ENCODE data around the gene HSPA9. TPM values are rescaled to one million over a fixed set of nuclear protein-coding genes. Genes with fewer than 3 reads are reported as not detected.

HSPA9 gene
- total and polyA plus RNA-seq, 2 donors (not counting 1 experiment from before 2014, with no cell fraction given) = 66.5 to 139 TPM

- H3K4me1 ChIP-seq (ENCODE audit: control insufficient read depth in 2 of 2, insufficient read depth in 2 of 2, low read length in 2 of 2) = peaks cover 11 to 13% of the 10 kb centered on the region in 2 donors
- ATAC-seq (ENCODE audit: low read depth) (no peak), DNase-seq (no peak)
- no peak overlapping the region for H3K9ac ChIP-seq (ENCODE audit: low read length)
- Mint-ChIP-seq H3K4me3 (no peak overlapping the region), H3K27ac (no peak overlapping the region), H3K27me3 (peaks cover 35% of the 10 kb centered on the region), H3K4me1 (peaks cover 8% of the 10 kb centered on the region), H3K9me3 (ENCODE audit: insufficient read depth) (no peaks in the 10 kb centered on the region)
- no peaks in the 10 kb centered on the region for H4K20me1 ChIP-seq (ENCODE audit: control insufficient read depth, insufficient read depth, low read length, poor library complexity, severe bottlenecking)
- H3K4me2 ChIP-seq (replicated peaks; ENCODE audit: low read depth, low read length, poor library complexity, severe bottlenecking) = peak overlapping the region; percentile 40
- H3K27me3 ChIP-seq (replicated peaks in 1 of 4; ENCODE audit: control extremely low read depth in 1 of 4, control insufficient read depth in 3 of 4, insufficient read depth in 4 of 4, low read length in 3 of 4) = peaks cover 0 to 30% (median 14%) of the 10 kb centered on the region in 4 experiments
- WGBS (ENCODE audit: insufficient coverage) = 44% methylated on average over 5 of the region's 10 CpGs
- no peak overlapping the region for H3K27ac ChIP-seq (ENCODE audit: low read length in 2 of 2)
- no peak for TF ChIP-seq EZH2 (IDR thresholded peaks at IDR 0.05; ENCODE audit: borderline replicate concordance, insufficient read depth, low read depth, low read length, poor library complexity, severe bottlenecking)
- TF ChIP-seq, protein P1, sequence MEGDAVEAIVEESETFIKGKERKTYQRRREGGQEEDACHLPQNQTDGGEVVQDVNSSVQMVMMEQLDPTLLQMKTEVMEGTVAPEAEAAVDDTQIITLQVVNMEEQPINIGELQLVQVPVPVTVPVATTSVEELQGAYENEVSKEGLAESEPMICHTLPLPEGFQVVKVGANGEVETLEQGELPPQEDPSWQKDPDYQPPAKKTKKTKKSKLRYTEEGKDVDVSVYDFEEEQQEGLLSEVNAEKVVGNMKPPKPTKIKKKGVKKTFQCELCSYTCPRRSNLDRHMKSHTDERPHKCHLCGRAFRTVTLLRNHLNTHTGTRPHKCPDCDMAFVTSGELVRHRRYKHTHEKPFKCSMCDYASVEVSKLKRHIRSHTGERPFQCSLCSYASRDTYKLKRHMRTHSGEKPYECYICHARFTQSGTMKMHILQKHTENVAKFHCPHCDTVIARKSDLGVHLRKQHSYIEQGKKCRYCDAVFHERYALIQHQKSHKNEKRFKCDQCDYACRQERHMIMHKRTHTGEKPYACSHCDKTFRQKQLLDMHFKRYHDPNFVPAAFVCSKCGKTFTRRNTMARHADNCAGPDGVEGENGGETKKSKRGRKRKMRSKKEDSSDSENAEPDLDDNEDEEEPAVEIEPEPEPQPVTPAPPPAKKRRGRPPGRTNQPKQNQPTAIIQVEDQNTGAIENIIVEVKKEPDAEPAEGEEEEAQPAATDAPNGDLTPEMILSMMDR (IDR thresholded peaks at IDR 0.05) = no peak
- no peak overlapping the region for H3K4me3 ChIP-seq (ENCODE audit: control extremely low read depth in 1 of 5, extremely low read depth in 1 of 5, insufficient read depth in 1 of 5, low read depth in 2 of 5, low read length in 4 of 5)
- no peaks in the 10 kb centered on the region for H3K36me3 ChIP-seq (replicated peaks in 1 of 2; ENCODE audit: control extremely low read depth in 1 of 2, control insufficient read depth in 1 of 2, extremely low read depth in 1 of 2, insufficient read depth in 2 of 2, low read length in 1 of 2)
- intact Hi-C loops (cut with micrococcal nuclease) = no loop called here
- H2AFZ ChIP-seq (ENCODE audit: insufficient read depth, low read depth, low read length, poor library complexity, severe bottlenecking) = no peak overlapping the region
- ChIA-PET CTCF (no interaction called here), POLR2A (no interaction called here)
- no peaks in the 10 kb centered on the region for H3K79me2 ChIP-seq (ENCODE audit: control insufficient read depth, insufficient read depth, low read length)
- H3K9me3 ChIP-seq (ENCODE audit: control extremely low read depth in 1 of 3, control insufficient read depth in 2 of 3, insufficient read depth in 1 of 3, low read length in 2 of 3) = no peaks in the 10 kb centered on the region
Observed at GRCh38 chr5:138610415-138610917, 35.3 kb upstream of the HSPA9 start.

GRCh38 chr5:138606378-138607064 is 31.3 kb upstream of the HSPA9 start:
- ChIA-PET CTCF (no interaction called here), POLR2A (interaction anchor here (0.6 kb wide), 1 partner anchor 13 kb away, joined by 3 read pairs; no protein-coding TSS in a partner anchor)
- H3K4me3 Mint-ChIP-seq = no peak overlapping the region
- Histone ChIP-seq H3K9ac (ENCODE audit: low read length) (no peak overlapping the region), H3K4me2 (replicated peaks; ENCODE audit: low read depth, low read length, poor library complexity, severe bottlenecking) (no peak overlapping the region), H2AFZ (ENCODE audit: insufficient read depth, low read depth, low read length, poor library complexity, severe bottlenecking) (no peak overlapping the region), H3K4me1 (ENCODE audit: control insufficient read depth in 2 of 2, insufficient read depth in 2 of 2, low read length in 2 of 2) (peaks cover 10% of the 10 kb centered on the region in 2 donors), H3K4me3 (ENCODE audit: control extremely low read depth in 1 of 5, extremely low read depth in 1 of 5, insufficient read depth in 1 of 5, low read depth in 2 of 5, low read length in 4 of 5) (no peak overlapping the region), H3K36me3 (replicated peaks in 1 of 2; ENCODE audit: control extremely low read depth in 1 of 2, control insufficient read depth in 1 of 2, extremely low read depth in 1 of 2, insufficient read depth in 2 of 2, low read length in 1 of 2) (no peaks in the 10 kb centered on the region), H3K9me3 (ENCODE audit: control extremely low read depth in 1 of 3, control insufficient read depth in 2 of 3, insufficient read depth in 1 of 3, low read length in 2 of 3) (no peaks in the 10 kb centered on the region), H4K20me1 (ENCODE audit: control insufficient read depth, insufficient read depth, low read length, poor library complexity, severe bottlenecking) (no peaks in the 10 kb centered on the region), H3K79me2 (ENCODE audit: control insufficient read depth, insufficient read depth, low read length) (no peaks in the 10 kb centered on the region), H3K27me3 (replicated peaks in 1 of 4; ENCODE audit: control extremely low read depth in 1 of 4, control insufficient read depth in 3 of 4, insufficient read depth in 4 of 4, low read length in 3 of 4) (peaks cover 0 to 27% (median 7%) of the 10 kb centered on the region in 4 experiments), H3K27ac (ENCODE audit: low read length in 2 of 2) (no peak overlapping the region)
- peaks cover 27% of the 10 kb centered on the region for H3K27me3 Mint-ChIP-seq
- ATAC-seq (ENCODE audit: low read depth) (no peak), DNase-seq (no peak)
- WGBS (ENCODE audit: insufficient coverage) = 96% methylated on average over 3 of the region's 6 CpGs
- peaks cover 6% of the 10 kb centered on the region for H3K4me1 Mint-ChIP-seq
- no peak for TF ChIP-seq EZH2 (IDR thresholded peaks at IDR 0.05; ENCODE audit: borderline replicate concordance, insufficient read depth, low read depth, low read length, poor library complexity, severe bottlenecking)
- TF ChIP-seq, protein P1 (IDR thresholded peaks at IDR 0.05) = no peak
- no peaks in the 10 kb centered on the region for H3K9me3 Mint-ChIP-seq (ENCODE audit: insufficient read depth)
- intact Hi-C loops (cut with micrococcal nuclease) = no loop called here
- no peak overlapping the region for H3K27ac Mint-ChIP-seq
